ENCODE data around the gene POFUT2. TPM values are rescaled to one million over a fixed set of nuclear protein-coding genes. Genes with fewer than 3 reads are reported as not detected.
A peak's percentile ranks its signal among the peaks of the same experiment; 100 is the strongest.

POFUT2 gene
- total RNA-seq, 1 donor from 2014 or later: 31.9 TPM

DNA sequence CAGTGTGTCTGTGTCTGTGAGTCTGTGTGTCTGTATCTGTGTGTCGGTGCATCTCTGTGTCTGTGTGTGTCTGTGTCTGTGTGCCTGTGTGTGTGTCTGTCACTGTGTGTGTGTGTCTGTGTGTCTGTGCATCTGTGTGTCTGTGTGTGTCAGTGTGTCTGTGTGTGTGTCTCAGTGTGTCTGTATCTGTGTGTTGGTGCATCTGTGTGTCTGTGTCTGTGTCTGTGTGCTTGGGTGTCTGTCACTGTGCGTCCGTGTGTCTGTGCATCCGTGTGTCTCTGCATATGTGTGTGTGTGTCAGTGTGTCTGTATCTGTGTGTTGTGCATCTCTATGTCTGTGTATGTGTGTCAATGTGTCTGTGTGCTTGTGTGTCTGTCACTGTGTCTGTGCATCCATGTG, 44.7 kb upstream of the POFUT2 start:
- H3K27me3 Mint-ChIP-seq (ENCODE audit: unreplicated experiment): peaks cover 6% of the 10 kb centered on the region
- no peak for TF ChIP-seq CTCF (IDR thresholded peaks at IDR 0.05; ENCODE audit: partially characterized antibody, unreplicated experiment)
- H3K27ac Mint-ChIP-seq (ENCODE audit: unreplicated experiment): peak overlapping the region; percentile 50
- no peak for DNase-seq
- peaks cover 18% of the 10 kb centered on the region for H3K4me1 Mint-ChIP-seq (ENCODE audit: low read depth, unreplicated experiment)
- H3K36me3 Mint-ChIP-seq (ENCODE audit: unreplicated experiment): no peaks in the 10 kb centered on the region
- peak overlapping the region; percentile 20 for H3K4me3 Mint-ChIP-seq (ENCODE audit: unreplicated experiment)
- peaks cover 4% of the 10 kb centered on the region for H3K9me3 Mint-ChIP-seq (ENCODE audit: unreplicated experiment)

DNA sequence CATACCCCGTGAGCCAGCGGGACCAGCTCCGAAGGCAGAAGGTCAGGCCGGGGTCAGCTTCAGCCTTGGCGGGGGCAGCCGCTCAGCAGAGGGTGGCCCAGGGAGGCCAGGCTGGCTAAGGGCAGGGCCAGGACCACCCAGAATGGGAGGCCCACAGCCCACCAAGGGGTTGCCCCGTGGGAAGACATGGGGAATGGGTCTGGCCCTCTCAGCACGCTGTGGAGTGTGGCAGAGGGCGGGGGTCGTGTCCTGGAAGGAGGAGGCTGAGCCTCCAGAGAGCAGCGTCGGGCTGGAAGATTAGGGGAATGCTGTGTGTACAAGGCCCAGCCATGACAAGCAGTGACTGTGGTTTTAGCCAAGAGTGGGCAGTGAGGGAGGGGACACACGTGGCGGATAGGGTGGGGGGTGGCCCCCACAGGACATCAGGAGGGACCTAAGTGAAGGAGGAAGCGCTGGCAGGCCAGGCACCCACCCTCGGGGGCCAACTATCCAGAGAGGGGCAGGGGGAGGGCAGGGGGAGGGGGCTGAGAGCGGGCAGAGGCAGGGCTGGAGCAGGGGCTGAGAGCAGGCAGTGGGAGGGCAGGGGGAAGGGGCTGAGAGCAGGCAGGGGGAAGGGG, 43.9 kb upstream of the POFUT2 start:
- TF ChIP-seq CTCF (IDR thresholded peaks at IDR 0.05; ENCODE audit: partially characterized antibody, unreplicated experiment): no peak
- Mint-ChIP-seq H3K27ac (ENCODE audit: unreplicated experiment) (no peak overlapping the region), H3K9me3 (ENCODE audit: unreplicated experiment) (peaks cover 4% of the 10 kb centered on the region), H3K4me1 (ENCODE audit: low read depth, unreplicated experiment) (peaks cover 18% of the 10 kb centered on the region), H3K4me3 (ENCODE audit: unreplicated experiment) (no peak overlapping the region), H3K27me3 (ENCODE audit: unreplicated experiment) (peaks cover 6% of the 10 kb centered on the region), H3K36me3 (ENCODE audit: unreplicated experiment) (no peaks in the 10 kb centered on the region)
- no peak for DNase-seq

GRCh38 chr21:45330851-45331261, 43.2 kb upstream of the POFUT2 start:
- Mint-ChIP-seq H3K4me3 (ENCODE audit: unreplicated experiment) (no peak overlapping the region), H3K27me3 (ENCODE audit: unreplicated experiment) (peaks cover 6% of the 10 kb centered on the region), H3K27ac (ENCODE audit: unreplicated experiment) (no peak overlapping the region), H3K4me1 (ENCODE audit: low read depth, unreplicated experiment) (peaks cover 18% of the 10 kb centered on the region), H3K36me3 (ENCODE audit: unreplicated experiment) (no peaks in the 10 kb centered on the region), H3K9me3 (ENCODE audit: unreplicated experiment) (peaks cover 4% of the 10 kb centered on the region)
- TF ChIP-seq CTCF (IDR thresholded peaks at IDR 0.05; ENCODE audit: partially characterized antibody, unreplicated experiment): no peak
- no peak for DNase-seq

DNA sequence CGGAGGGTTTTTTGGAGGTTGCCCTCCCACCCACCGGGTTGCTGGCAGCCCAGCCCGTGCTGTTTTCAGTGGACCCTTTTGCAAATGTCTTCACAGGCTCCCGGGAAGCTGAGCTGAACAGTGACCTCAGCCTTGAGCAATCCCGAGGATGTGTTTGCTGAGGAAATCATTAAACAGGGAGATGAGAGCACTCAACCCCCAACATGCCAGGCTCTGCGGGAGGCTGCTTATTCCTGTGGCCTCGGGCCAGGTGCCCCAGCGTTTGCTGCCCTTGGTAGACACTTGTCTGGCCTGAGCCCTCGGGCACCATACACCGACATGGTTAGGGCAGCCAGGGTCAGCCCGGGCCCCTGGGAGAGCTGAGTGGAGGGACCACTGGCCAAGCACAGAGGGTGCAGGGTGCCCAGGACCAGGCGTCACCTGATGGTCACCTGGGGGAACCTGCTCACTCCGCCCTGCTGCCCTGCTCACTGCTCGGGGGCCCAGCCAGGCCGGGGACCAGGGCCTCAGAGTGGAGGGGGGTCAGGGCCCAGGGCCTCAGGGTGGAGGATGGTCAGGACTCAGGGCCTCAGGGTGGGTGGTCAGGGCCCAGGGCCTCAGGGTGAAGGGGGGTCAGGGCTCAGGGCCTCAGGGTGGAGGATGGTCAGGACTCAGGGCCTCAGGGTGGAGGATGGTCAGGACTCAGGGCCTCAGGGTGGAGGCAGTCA, 42.5 kb upstream of the POFUT2 start:
- no peak overlapping the region for H3K4me3 Mint-ChIP-seq (ENCODE audit: unreplicated experiment)
- no peaks in the 10 kb centered on the region for H3K36me3 Mint-ChIP-seq (ENCODE audit: unreplicated experiment)
- no peak for TF ChIP-seq CTCF (IDR thresholded peaks at IDR 0.05; ENCODE audit: partially characterized antibody, unreplicated experiment)
- no peak overlapping the region for H3K27ac Mint-ChIP-seq (ENCODE audit: unreplicated experiment)
- peaks cover 6% of the 10 kb centered on the region for H3K27me3 Mint-ChIP-seq (ENCODE audit: unreplicated experiment)
- DNase-seq: no peak
- H3K4me1 Mint-ChIP-seq (ENCODE audit: low read depth, unreplicated experiment): peaks cover 18% of the 10 kb centered on the region
- H3K9me3 Mint-ChIP-seq (ENCODE audit: unreplicated experiment): peaks cover 4% of the 10 kb centered on the region

Data from glutamatergic neuron (in vitro differentiated cells).